ENCODE results near the gene CPN2. TPM values are rescaled to one million over a fixed set of nuclear protein-coding genes. Genes with fewer than 3 reads are reported as not detected.

CPN2 gene
- total RNA-seq, 1 donor from 2014 or later: 2.4 TPM

GRCh38 chr3:194336601-194337355 lies 14.3 kb downstream of the CPN2 start:
- Histone ChIP-seq H3K4me1 (peaks cover 10% of the 10 kb centered on the region), H3K9me3 (replicated peaks) (no peaks in the 10 kb centered on the region), H3K4me3 (no peak overlapping the region), H3K27ac (replicated peaks) (no peak overlapping the region), H3K36me3 (no peaks in the 10 kb centered on the region), H3K27me3 (ENCODE audit: low read depth) (peaks cover 64% of the 10 kb centered on the region)
- no peak for TF ChIP-seq CTCF (IDR thresholded peaks at IDR 0.05; ENCODE audit: borderline replicate concordance)
- no peak for DNase-seq
- intact Hi-C loops (cut with micrococcal nuclease): loop anchor here (10.0 kb wide), 1 partner anchor 68 kb away; no protein-coding TSS in a partner anchor

DNA sequence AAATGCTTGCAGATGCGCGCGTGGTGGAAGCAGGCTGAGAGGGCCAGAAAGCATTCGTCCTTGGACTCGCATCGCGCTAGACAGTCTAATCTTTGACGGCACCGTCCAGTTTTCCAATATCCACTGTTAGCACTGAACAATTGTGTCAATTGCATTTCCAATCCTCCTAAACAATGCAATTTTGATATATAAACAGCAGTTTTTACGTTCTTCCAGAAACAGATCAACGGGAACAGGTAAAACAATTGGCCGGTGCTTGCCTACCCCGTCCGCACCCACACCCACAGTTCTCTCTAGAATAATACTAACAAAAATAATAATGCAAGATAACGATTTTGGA lies 17.2 kb downstream of the CPN2 start:
- TF ChIP-seq CTCF (IDR thresholded peaks at IDR 0.05; ENCODE audit: borderline replicate concordance): no peak
- H3K9me3 ChIP-seq (replicated peaks): no peaks in the 10 kb centered on the region
- H3K36me3 ChIP-seq: no peaks in the 10 kb centered on the region
- peaks cover 82% of the 10 kb centered on the region for H3K27me3 ChIP-seq (ENCODE audit: low read depth)
- H3K27ac ChIP-seq (replicated peaks): no peak overlapping the region
- no peak for DNase-seq
- intact Hi-C loops (cut with micrococcal nuclease): loop anchor here (10.0 kb wide), 1 partner anchor 71 kb away; no protein-coding TSS in a partner anchor
- peaks cover 32% of the 10 kb centered on the region for H3K4me1 ChIP-seq
- H3K4me3 ChIP-seq: peak overlapping the region; percentile 65

DNA sequence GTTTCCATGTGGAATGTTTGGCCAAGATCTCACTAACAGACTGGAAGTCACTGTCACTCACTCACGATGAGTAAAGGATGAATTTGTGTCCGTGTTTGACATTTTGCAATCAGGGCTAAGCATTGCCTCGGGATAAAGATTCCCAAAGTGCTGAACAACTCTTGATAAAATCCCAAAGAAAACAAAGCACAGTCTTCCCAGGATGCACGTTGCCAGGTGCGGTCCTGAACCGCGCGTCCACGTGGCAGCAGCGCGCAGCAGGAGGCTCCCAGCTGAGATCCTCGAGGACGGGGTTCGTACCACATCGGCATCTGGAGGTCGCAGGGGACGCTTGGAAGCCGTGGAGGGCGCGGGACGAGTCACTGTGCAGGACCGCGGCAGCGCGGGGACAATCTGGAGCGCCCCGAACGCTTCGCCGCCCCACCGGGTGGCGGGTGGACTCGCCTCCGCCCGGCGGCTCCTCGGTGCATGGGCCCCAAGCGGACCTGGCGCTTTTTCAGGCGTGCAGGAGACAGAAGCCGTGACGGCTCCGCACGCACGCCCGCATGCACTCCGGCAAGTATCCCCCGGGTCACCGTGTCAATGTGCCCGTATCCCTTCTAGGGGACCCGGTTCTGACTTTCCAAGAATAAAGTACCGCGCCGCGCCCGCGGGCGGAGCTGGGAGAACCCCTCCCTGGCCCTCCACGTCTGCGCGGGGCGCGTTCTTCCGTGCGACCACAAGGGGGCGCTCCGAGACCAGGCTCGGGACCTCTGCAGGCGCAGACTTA lies 17.7 kb downstream of the CPN2 start:
- no peak overlapping the region for H3K27ac ChIP-seq (replicated peaks)
- no peaks in the 10 kb centered on the region for H3K9me3 ChIP-seq (replicated peaks)
- peaks cover 87% of the 10 kb centered on the region for H3K27me3 ChIP-seq (ENCODE audit: low read depth)
- intact Hi-C loops (cut with micrococcal nuclease): loop anchor here (10.0 kb wide), 1 partner anchor 71 kb away; no protein-coding TSS in a partner anchor
- TF ChIP-seq CTCF (IDR thresholded peaks at IDR 0.05; ENCODE audit: borderline replicate concordance): peak; percentile 99
- H3K4me1 ChIP-seq: peaks cover 32% of the 10 kb centered on the region
- peak; percentile 87 for DNase-seq
- H3K4me3 ChIP-seq: peak overlapping the region; percentile 65
- no peaks in the 10 kb centered on the region for H3K36me3 ChIP-seq

DNA sequence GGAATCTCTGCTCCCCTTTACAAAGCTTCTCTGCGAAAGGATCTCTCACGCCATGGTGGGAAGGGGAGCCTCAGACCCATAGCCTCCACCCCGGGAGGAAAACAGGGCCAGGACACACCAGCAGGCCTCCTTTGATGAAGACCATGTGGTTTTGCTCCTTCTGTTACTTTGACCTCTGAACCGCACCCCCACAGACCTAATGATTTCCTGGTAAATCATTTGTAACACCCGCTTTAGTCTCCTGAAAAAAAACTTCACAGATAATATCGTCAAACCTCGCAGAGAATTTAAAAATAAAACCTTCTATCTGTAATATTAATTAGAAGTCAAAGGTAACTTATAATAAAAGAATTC lies 18.3 kb downstream of the CPN2 start:
- H3K4me3 ChIP-seq: no peak overlapping the region
- peaks cover 93% of the 10 kb centered on the region for H3K27me3 ChIP-seq (ENCODE audit: low read depth)
- intact Hi-C loops (cut with micrococcal nuclease): loop anchor here (10.0 kb wide), 1 partner anchor 72 kb away; no protein-coding TSS in a partner anchor
- TF ChIP-seq CTCF (IDR thresholded peaks at IDR 0.05; ENCODE audit: borderline replicate concordance): no peak
- no peak for DNase-seq
- no peak overlapping the region for H3K27ac ChIP-seq (replicated peaks)
- no peaks in the 10 kb centered on the region for H3K36me3 ChIP-seq
- peaks cover 32% of the 10 kb centered on the region for H3K4me1 ChIP-seq
- no peaks in the 10 kb centered on the region for H3K9me3 ChIP-seq (replicated peaks)

GRCh38 chr3:194330579-194330978 lies 20.5 kb downstream of the CPN2 start:
- no peak overlapping the region for H3K4me3 ChIP-seq
- peak overlapping the region; percentile 43 for H3K27ac ChIP-seq (replicated peaks)
- peaks cover 82% of the 10 kb centered on the region for H3K27me3 ChIP-seq (ENCODE audit: low read depth)
- intact Hi-C loops (cut with micrococcal nuclease): loop anchor here (10.0 kb wide), 1 partner anchor 74 kb away; no protein-coding TSS in a partner anchor
- no peaks in the 10 kb centered on the region for H3K36me3 ChIP-seq
- DNase-seq: peak; percentile 68
- H3K4me1 ChIP-seq: peaks cover 32% of the 10 kb centered on the region
- H3K9me3 ChIP-seq (replicated peaks): no peaks in the 10 kb centered on the region
- TF ChIP-seq CTCF (IDR thresholded peaks at IDR 0.05; ENCODE audit: borderline replicate concordance): no peak

All from left ventricle myocardium inferior (tissue), 1 donor.